GM23338 (cell line): ENCODE data around the gene POLD2. TPM values are rescaled to one million over a fixed set of nuclear protein-coding genes. Genes with fewer than 3 reads are reported as not detected.

Experiments used
- ATAC-seq: fragments of 200-7000 bp; cut with Tn5 transposase; 3 replicates; pipeline ENCODE4 v1.9.1; 2020
- DNase-seq: peaks from one replicate; pipeline ENCODE4 v3.0.0-alpha.2; 2015; ENCODE audit warnings: low spot score
- H2AFZ ChIP-seq: fragments of 200-600 bp; sonication (generic); 2 replicates; pipeline ENCODE4 v1.8.0; 2016; ENCODE audit warnings: antibody characterized with exemption, mild to moderate bottlenecking, moderate library complexity
- H3F3A ChIP-seq: fragments of 200-600 bp; sonication (generic); replicated peaks from 2 replicates; pipeline ENCODE4 v1.8.0; 2017; ENCODE audit warnings: antibody characterized with exemption, mixed run types, low read depth
- H3K27ac ChIP-seq: fragments of 200-600 bp; sonication (generic); 2 replicates; pipeline ENCODE4 v1.6.1; 2016; ENCODE audit warnings: low read depth
- H3K27me3 ChIP-seq: fragments of 200-600 bp; sonication (generic); 2 replicates; pipeline ENCODE4 v1.8.0; 2016; ENCODE audit warnings: mild to moderate bottlenecking, mixed run types, moderate library complexity; ENCODE audit not compliant: insufficient read depth
- H3K36me3 ChIP-seq: fragments of 200-600 bp; sonication (generic); 2 replicates; pipeline ENCODE4 v1.8.0; 2016; ENCODE audit warnings: mild to moderate bottlenecking; ENCODE audit not compliant: insufficient read depth
- H3K4me1 ChIP-seq: fragments of 200-600 bp; sonication (generic); 2 replicates; pipeline ENCODE4 v1.8.0; 2016; ENCODE audit warnings: mild to moderate bottlenecking, moderate library complexity; ENCODE audit not compliant: insufficient read depth
- H3K4me2 ChIP-seq: fragments of 200-600 bp; sonication (generic); 2 replicates; pipeline ENCODE4 v1.7.1; 2017; ENCODE audit warnings: mixed run types
- H3K4me3 ChIP-seq: fragments of 200-600 bp; sonication (generic); 2 replicates; pipeline ENCODE4 v1.6.1; 2016; ENCODE audit warnings: mixed run types
- H3K79me2 ChIP-seq: fragments of 200-600 bp; sonication (generic); replicated peaks from 2 replicates; pipeline ENCODE4 v1.8.0; 2017; ENCODE audit warnings: mild to moderate bottlenecking; ENCODE audit not compliant: insufficient read depth
- H3K9me2 ChIP-seq: fragments of 200-600 bp; sonication (generic); 2 replicates; pipeline ENCODE4 v1.8.0; 2017; ENCODE audit not compliant: insufficient read depth
- H4K20me1 ChIP-seq: fragments of 200-600 bp; sonication (generic); replicated peaks from 2 replicates; pipeline ENCODE4 v1.8.0; 2017; ENCODE audit warnings: mild to moderate bottlenecking; ENCODE audit not compliant: insufficient read depth
- H3K27ac Mint-ChIP-seq: 2 replicates; pipeline ENCODE4 v1.8.0; 2020; ENCODE audit warnings: inconsistent platforms, mild to moderate bottlenecking, moderate library complexity, mixed read lengths
- H3K27me3 Mint-ChIP-seq: 3 replicates; pipeline ENCODE4 v1.8.0; 2022; ENCODE audit warnings: low read depth, mild to moderate bottlenecking, moderate library complexity, mixed read lengths, inconsistent platforms; ENCODE audit not compliant: insufficient read depth, poor library complexity
- H3K36me3 Mint-ChIP-seq: 3 replicates; pipeline ENCODE4 v1.8.0; 2021; ENCODE audit warnings: low read depth, mild to moderate bottlenecking, inconsistent platforms, moderate library complexity, mixed read lengths
- H3K4me1 Mint-ChIP-seq: 3 replicates; pipeline ENCODE4 v1.8.0; 2020; ENCODE audit warnings: mild to moderate bottlenecking, inconsistent platforms, mixed read lengths
- H3K4me3 Mint-ChIP-seq: 3 replicates; pipeline ENCODE4 v1.8.0; 2021; ENCODE audit warnings: moderate library complexity, mild to moderate bottlenecking, inconsistent platforms, mixed read lengths
- H3K9me3 Mint-ChIP-seq: 3 replicates; pipeline ENCODE4 v1.8.0; 2020; ENCODE audit warnings: moderate library complexity, mild to moderate bottlenecking, inconsistent platforms, mixed read lengths
- CREB1 ChIP-seq: fragments of 250-450 bp; sonication (Bioruptor Pico); IDR thresholded peaks from 2 replicates; pipeline ENCODE4 v1.5.0; 2020; ENCODE audit warnings: low read depth, mild to moderate bottlenecking, moderate library complexity
- EZH2phosphoT487 ChIP-seq: fragments of 200-600 bp; sonication (generic); IDR thresholded peaks from one replicate; pipeline ENCODE4 v1.8.1; 2018; ENCODE audit warnings: antibody characterized with exemption; ENCODE audit not compliant: unreplicated experiment
- NANOG ChIP-seq: IDR thresholded peaks from 2 replicates; pipeline ENCODE4 v1.6.1; 2016; ENCODE audit warnings: antibody characterized with exemption, borderline replicate concordance
- ZNF114 ChIP-seq: fragments of 250-450 bp; sonication (Bioruptor Pico); IDR thresholded peaks from 2 replicates; pipeline ENCODE4 v1.5.0; 2020; ENCODE audit warnings: mild to moderate bottlenecking, moderate library complexity
- polyA plus RNA-seq: library from polyadenylated mRNA; unstranded; fragments of >200 nt; fragmentation: Nextera tagmentation; extraction: Ambion mirVana; gene quantifications from 2 replicates; pipeline ENCODE4 v1.2.1, GENCODE V29; 2016
- total RNA-seq: library from RNA; depleted of rRNA; stranded (reverse); fragments of >200 nt; shearing (Covaris generic); gene quantifications from 2 replicates; pipeline ENCODE4 v1.2.3, GENCODE V29; 2014
- TF ChIP-seq, protein P1 (sequence below): fragments of 250-450 bp; sonication (Bioruptor Pico); IDR thresholded peaks from 2 replicates; pipeline ENCODE4 v1.5.0; 2020; ENCODE audit warnings: mild to moderate bottlenecking, moderate library complexity

Gene POLD2
- total and polyA plus RNA-seq, 2 experiments from 2014 or later = 101 to 127 TPM

DNA sequence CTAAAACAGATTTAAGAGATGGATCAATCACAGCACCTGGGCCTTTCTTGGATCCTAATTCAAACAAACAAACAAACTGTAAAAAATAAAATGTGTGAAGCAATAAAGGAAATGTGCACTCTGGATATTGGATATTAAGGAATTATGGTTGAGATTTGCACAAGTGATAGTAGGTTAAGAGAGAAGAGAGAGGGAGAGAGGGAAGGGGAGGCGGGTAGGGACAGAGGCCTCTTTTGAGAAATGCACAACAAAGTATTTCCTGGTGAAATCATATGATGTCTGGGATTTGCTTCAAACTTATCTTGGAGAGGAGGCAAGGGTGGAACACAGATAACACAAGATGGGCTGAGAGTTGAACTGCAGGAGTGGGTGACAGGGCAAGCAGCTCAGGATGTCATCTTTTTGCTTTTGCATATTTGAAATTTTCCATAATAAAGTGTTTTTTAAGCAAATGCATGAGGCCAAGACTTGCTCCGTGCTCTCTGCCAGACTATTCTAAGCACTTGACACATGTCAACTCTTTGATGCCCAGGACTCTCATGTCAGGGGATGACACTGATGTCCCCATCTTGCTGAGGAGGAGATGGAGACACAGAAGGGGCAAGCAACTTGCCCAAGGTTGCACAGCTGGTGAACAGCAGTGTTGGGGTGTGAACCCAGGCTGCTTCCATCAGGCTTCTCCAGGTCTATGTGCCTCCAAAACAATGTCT lies 28.3 kb downstream of the POLD2 start:
- no peak overlapping the region for H3K27ac ChIP-seq
- no peak for ATAC-seq
- H3K4me3 Mint-ChIP-seq = no peak overlapping the region

More for the DNA sequence above, 28.3 kb downstream of the POLD2 start:
- Histone ChIP-seq H3K4me2 (no peak overlapping the region), H3K4me1 (no peaks in the 10 kb centered on the region), H3K27me3 (no peaks in the 10 kb centered on the region), H3K9me2 (no peaks in the 10 kb centered on the region), H3K4me3 (no peak overlapping the region), H3K79me2 (no peaks in the 10 kb centered on the region), H2AFZ (no peak overlapping the region), H4K20me1 (no peaks in the 10 kb centered on the region), H3F3A (no peaks in the 10 kb centered on the region), H3K36me3 (no peaks in the 10 kb centered on the region)
- Mint-ChIP-seq H3K4me1 (peaks cover 8% of the 10 kb centered on the region), H3K27ac (no peak overlapping the region), H3K9me3 (no peaks in the 10 kb centered on the region), H3K36me3 (no peaks in the 10 kb centered on the region), H3K27me3 (peaks cover 17% of the 10 kb centered on the region)
- DNase-seq = no peak
- TF ChIP-seq NANOG (no peak), CREB1 (no peak), ZNF114 (CRISPR knock-in tag) (no peak), EZH2phosphoT487 (no peak)
- TF ChIP-seq, protein P1, sequence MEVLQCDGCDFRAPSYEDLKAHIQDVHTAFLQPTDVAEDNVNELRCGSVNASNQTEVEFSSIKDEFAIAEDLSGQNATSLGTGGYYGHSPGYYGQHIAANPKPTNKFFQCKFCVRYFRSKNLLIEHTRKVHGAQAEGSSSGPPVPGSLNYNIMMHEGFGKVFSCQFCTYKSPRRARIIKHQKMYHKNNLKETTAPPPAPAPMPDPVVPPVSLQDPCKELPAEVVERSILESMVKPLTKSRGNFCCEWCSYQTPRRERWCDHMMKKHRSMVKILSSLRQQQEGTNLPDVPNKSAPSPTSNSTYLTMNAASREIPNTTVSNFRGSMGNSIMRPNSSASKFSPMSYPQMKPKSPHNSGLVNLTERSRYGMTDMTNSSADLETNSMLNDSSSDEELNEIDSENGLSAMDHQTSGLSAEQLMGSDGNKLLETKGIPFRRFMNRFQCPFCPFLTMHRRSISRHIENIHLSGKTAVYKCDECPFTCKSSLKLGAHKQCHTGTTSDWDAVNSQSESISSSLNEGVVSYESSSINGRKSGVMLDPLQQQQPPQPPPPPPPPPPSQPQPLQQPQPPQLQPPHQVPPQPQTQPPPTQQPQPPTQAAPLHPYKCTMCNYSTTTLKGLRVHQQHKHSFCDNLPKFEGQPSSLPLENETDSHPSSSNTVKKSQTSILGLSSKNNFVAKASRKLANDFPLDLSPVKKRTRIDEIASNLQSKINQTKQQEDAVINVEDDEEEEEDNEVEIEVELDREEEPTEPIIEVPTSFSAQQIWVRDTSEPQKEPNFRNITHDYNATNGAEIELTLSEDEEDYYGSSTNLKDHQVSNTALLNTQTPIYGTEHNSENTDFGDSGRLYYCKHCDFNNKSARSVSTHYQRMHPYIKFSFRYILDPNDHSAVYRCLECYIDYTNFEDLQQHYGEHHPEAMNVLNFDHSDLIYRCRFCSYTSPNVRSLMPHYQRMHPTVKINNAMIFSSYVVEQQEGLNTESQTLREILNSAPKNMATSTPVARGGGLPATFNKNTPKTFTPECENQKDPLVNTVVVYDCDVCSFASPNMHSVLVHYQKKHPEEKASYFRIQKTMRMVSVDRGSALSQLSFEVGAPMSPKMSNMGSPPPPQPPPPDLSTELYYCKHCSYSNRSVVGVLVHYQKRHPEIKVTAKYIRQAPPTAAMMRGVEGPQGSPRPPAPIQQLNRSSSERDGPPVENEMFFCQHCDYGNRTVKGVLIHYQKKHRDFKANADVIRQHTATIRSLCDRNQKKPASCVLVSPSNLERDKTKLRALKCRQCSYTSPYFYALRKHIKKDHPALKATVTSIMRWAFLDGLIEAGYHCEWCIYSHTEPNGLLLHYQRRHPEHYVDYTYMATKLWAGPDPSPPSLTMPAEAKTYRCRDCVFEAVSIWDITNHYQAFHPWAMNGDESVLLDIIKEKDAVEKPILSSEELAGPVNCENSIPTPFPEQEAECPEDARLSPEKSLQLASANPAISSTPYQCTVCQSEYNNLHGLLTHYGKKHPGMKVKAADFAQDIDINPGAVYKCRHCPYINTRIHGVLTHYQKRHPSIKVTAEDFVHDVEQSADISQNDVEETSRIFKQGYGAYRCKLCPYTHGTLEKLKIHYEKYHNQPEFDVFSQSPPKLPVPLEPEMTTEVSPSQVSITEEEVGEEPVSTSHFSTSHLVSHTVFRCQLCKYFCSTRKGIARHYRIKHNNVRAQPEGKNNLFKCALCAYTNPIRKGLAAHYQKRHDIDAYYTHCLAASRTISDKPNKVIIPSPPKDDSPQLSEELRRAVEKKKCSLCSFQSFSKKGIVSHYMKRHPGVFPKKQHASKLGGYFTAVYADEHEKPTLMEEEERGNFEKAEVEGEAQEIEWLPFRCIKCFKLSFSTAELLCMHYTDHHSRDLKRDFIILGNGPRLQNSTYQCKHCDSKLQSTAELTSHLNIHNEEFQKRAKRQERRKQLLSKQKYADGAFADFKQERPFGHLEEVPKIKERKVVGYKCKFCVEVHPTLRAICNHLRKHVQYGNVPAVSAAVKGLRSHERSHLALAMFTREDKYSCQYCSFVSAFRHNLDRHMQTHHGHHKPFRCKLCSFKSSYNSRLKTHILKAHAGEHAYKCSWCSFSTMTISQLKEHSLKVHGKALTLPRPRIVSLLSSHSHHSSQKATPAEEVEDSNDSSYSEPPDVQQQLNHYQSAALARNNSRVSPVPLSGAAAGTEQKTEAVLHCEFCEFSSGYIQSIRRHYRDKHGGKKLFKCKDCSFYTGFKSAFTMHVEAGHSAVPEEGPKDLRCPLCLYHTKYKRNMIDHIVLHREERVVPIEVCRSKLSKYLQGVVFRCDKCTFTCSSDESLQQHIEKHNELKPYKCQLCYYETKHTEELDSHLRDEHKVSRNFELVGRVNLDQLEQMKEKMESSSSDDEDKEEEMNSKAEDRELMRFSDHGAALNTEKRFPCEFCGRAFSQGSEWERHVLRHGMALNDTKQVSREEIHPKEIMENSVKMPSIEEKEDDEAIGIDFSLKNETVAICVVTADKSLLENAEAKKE = no peak
